K562 (cell line): ENCODE measurements around the gene RRAD. TPM values are rescaled to one million over a fixed set of nuclear protein-coding genes. Genes with fewer than 3 reads are reported as not detected.

Experiments used
- ATAC-seq: fragments of 200-7000 bp; cut with Tn5 transposase; 3 replicates; pipeline ENCODE4 v1.9.1; 2020; ENCODE audit warnings: moderate library complexity
- BruUV-seq: library from RNA; stranded (reverse); fragments of 400-500 nt; replicated peaks from 2 replicates; lab custom pipeline; 2021; lab: Mats Ljungman, UMichigan
- CTCF ChIA-PET: fragments of 300-600 bp; formaldehyde crosslinking; extraction: SDS; loops from one replicate; lab custom pipeline; 2021; ENCODE audit warnings: low intra/inter-chr PET ratio; lab: Yijun Ruan, JAX
- POLR2A ChIA-PET: fragments of 300-600, 350-650 bp; sonication (Branson Sonifier 250); formaldehyde crosslinking; extraction: SDS; loops from one replicate; lab custom pipeline; 2021; ENCODE audit warnings: antibody characterized with exemption, inconsistent platforms; lab: Yijun Ruan, JAX
- DNase-seq, 4 experiments: peaks; one replicate each; pipeline versions ENCODE4 v3.0.0 to v3.0.0-alpha.2; 2011 to 2018; ENCODE audit warnings: low spot score in 3 of 4, mixed read lengths in 3 of 4; ENCODE audit errors: extremely low read depth in 1 of 4
- FAIRE-seq: peaks from 2 replicates; lab custom pipeline; 2011; peaks lifted over from hg19 to GRCh38; lab: Jason Lieb, UNC
- H2AFZ ChIP-seq: 2 replicates; pipeline ENCODE4 v1.6.0; 2011; ENCODE audit warnings: low read depth, low read length, control low read depth, inconsistent platforms
- H3K27ac ChIP-seq: fragments of 200-600 bp; 3 replicates; pipeline ENCODE4 v1.8.0; 2011; ENCODE audit warnings: low read depth, mild to moderate bottlenecking, control low read depth, inconsistent platforms, low read length, moderate library complexity, mixed read lengths; ENCODE audit errors: extremely low read depth
- H3K27me3 ChIP-seq, 2 experiments: fragments of 300-600 bp in 1 of 2; 2 replicates in 1 of 2; 3 replicates in 1 of 2; pipeline versions ENCODE4 v1.6.0 to v1.8.0; 2011; ENCODE audit warnings: inconsistent platforms in 2 of 2, low read length in 2 of 2, mild to moderate bottlenecking in 1 of 2, mixed read lengths in 1 of 2, moderate library complexity in 1 of 2; ENCODE audit not compliant: control insufficient read depth in 2 of 2, insufficient read depth in 2 of 2
- H3K36me3 ChIP-seq: fragments of 300-600 bp; 3 replicates; pipeline ENCODE4 v1.8.0; 2011; ENCODE audit warnings: mild to moderate bottlenecking, low read length, inconsistent platforms; ENCODE audit not compliant: control insufficient read depth, insufficient read depth
- H3K4me1 ChIP-seq, 2 experiments: fragments of 200-600 bp in 1 of 2; replicated peaks in 1 of 2; 2 replicates in 1 of 2; 3 replicates in 1 of 2; pipeline versions ENCODE4 v1.5.1 to v1.8.0; 2011; ENCODE audit warnings: inconsistent platforms in 2 of 2, low read length in 2 of 2, mild to moderate bottlenecking in 1 of 2, mixed read lengths in 1 of 2, moderate library complexity in 1 of 2; ENCODE audit not compliant: control insufficient read depth in 2 of 2, insufficient read depth in 2 of 2
- H3K4me2 ChIP-seq: 2 replicates; pipeline ENCODE4 v1.6.1; 2011; ENCODE audit warnings: low read length, control low read depth, inconsistent platforms, mixed read lengths; ENCODE audit not compliant: insufficient read depth
- H3K4me3 ChIP-seq: fragments of 200-600 bp; sonication (generic), shearing (Covaris generic); 2 replicates; pipeline ENCODE4 v1.5.1; 2016; ENCODE audit warnings: control low read depth, inconsistent platforms
- H3K79me2 ChIP-seq: fragments of 200-600 bp; 3 replicates; pipeline ENCODE4 v1.8.0; 2011; ENCODE audit warnings: low read length, inconsistent platforms; ENCODE audit not compliant: control insufficient read depth, insufficient read depth
- H3K9ac ChIP-seq, 2 experiments: 2 replicates each; pipeline versions ENCODE4 v1.6.0 to v1.6.1; 2011; ENCODE audit warnings: low read depth in 2 of 2, low read length in 2 of 2, control low read depth in 1 of 2, inconsistent platforms in 1 of 2, mild to moderate bottlenecking in 1 of 2, mixed read lengths in 1 of 2; ENCODE audit not compliant: insufficient read depth in 1 of 2
- H3K9me1 ChIP-seq: one replicate; pipeline ENCODE4 v1.6.0; 2011; ENCODE audit warnings: inconsistent platforms, mild to moderate bottlenecking, low read length, moderate library complexity; ENCODE audit not compliant: control insufficient read depth, insufficient read depth
- H3K9me3 ChIP-seq: replicated peaks from 2 replicates; pipeline ENCODE4 v1.5.1; 2011; ENCODE audit warnings: low read depth, low read length, inconsistent platforms; ENCODE audit not compliant: control insufficient read depth, insufficient read depth
- H4K20me1 ChIP-seq: replicated peaks from 2 replicates; pipeline ENCODE4 v1.6.1; 2011; ENCODE audit warnings: low read length, inconsistent platforms, mixed read lengths; ENCODE audit not compliant: control insufficient read depth, insufficient read depth
- ETS2 ChIP-seq: IDR thresholded peaks from 2 replicates; pipeline ENCODE4 v1.6.1; 2016; ENCODE audit warnings: borderline replicate concordance, missing genetic modification characterization, mild to moderate bottlenecking, moderate library complexity, missing compliant biosample characterization; ENCODE audit not compliant: poor library complexity, severe bottlenecking
- SNIP1 ChIP-seq: fragments of 450-650 bp; IDR thresholded peaks from 2 replicates; pipeline ENCODE4 v1.7.1; 2017; ENCODE audit warnings: low read depth, mild to moderate bottlenecking
- ZBTB9 ChIP-seq: fragments of 450-650 bp; formaldehyde crosslinking; IDR thresholded peaks from 2 replicates; pipeline ENCODE4 v1.4.0; 2020; ENCODE audit warnings: mild to moderate bottlenecking, moderate library complexity
- WGBS: fragments of 100-300 bp; shearing (Covaris generic); methylation state at CpG from one replicate; pipeline ENCODE4 v1.1.6; 2016; ENCODE audit warnings: low coverage, mixed read lengths; ENCODE audit not compliant: insufficient coverage; ENCODE audit errors: missing lambda C conversion rate; 5-methylcytosine and 5-hydroxymethylcytosine counted together
- in situ Hi-C: fragments of 300-500 bp; cut with MboI; formaldehyde crosslinking; loops from 4 replicates; pipeline ENCODE4 v1.15.0; 2018; ENCODE audit warnings: inconsistent platforms, mixed read lengths
- intact Hi-C: fragments of 100-400 bp; cut with micrococcal nuclease; formaldehyde crosslinking; loops from 2 replicates; pipeline ENCODE4 v1.14.2; 2022
- polyA plus RNA-seq, 8 experiments: library from polyadenylated mRNA; depleted of rRNA in 4 of 8; stranded (reverse) in 5 of 8; unstranded in 3 of 8; fragments of >200 nt; fragmentation: Nextera tagmentation in 2 of 8; fragmentation: Illumina TruSeq in 1 of 8; extraction: Ambion mirVana in 2 of 8; extraction: Trizol in 1 of 8; gene quantifications; 2 replicates each; pipeline versions ENCODE4 v1.2.1 to v1.2.3, GENCODE V29; 2011 to 2014; ENCODE audit warnings: inconsistent platforms in 1 of 8, missing spikeins in 1 of 8
- total RNA-seq, 7 experiments: library from RNA; depleted of rRNA in 6 of 7; stranded (reverse); fragments of >200 nt in 6 of 7; fragmentation: Illumina TruSeq in 2 of 7; extraction: Trizol in 2 of 7; gene quantifications; 2 replicates each; pipeline versions ENCODE4 v1.2.1 to v1.2.3, GENCODE V29; 2011 to 2021; ENCODE audit warnings: low replicate concordance in 1 of 7
- TF ChIP-seq, protein P1 (sequence below): sonication (generic); formaldehyde crosslinking; IDR thresholded peaks from 2 replicates; pipeline ENCODE4 v1.9.0; 2022; ENCODE audit warnings: mild to moderate bottlenecking, missing genetic modification reagents
- TF ChIP-seq, protein P2 (sequence below): IDR thresholded peaks from 3 replicates; pipeline ENCODE4 v1.6.1; 2011; ENCODE audit warnings: borderline replicate concordance, mild to moderate bottlenecking; ENCODE audit not compliant: insufficient read length, insufficient read depth

RRAD gene
- total and polyA plus RNA-seq, 9 of the 15 experiments (the other 6 are each of a cell fraction or from before 2014, with no cell fraction given) = 0.09 to 0.20 (median 0.13) TPM; not detected in 5

GRCh38 chr16:66961914-66962313, 36.6 kb upstream of the RRAD start:
- Histone ChIP-seq H3K27me3 (peaks cover 2 to 13% of the 10 kb centered on the region in 2 experiments; a peak in 2 of 5 replicates), H3K4me2 (no peak overlapping the region; the same call in 1 of the 2 replicates), H3K9me3 (no peaks in the 10 kb centered on the region), H3K27ac (no peak overlapping the region), H3K9ac (peak overlapping the region in 1 of 2 experiments; percentile 5; a peak in 1 of 4 replicates), H2AFZ (no peak overlapping the region), H3K9me1 (no peaks in the 10 kb centered on the region), H3K79me2 (no peaks in the 10 kb centered on the region), H4K20me1 (no peaks in the 10 kb centered on the region), H3K36me3 (no peaks in the 10 kb centered on the region), H3K4me1 (peaks cover 0 to 7% of the 10 kb centered on the region in 2 experiments; a peak in 2 of 5 replicates), H3K4me3 (no peak overlapping the region)
- ChIA-PET CTCF (interaction anchor here (2.1 kb wide), 1 partner anchor 54 kb away, joined by 9 read pairs; no protein-coding TSS in a partner anchor), POLR2A (interaction anchor here (1.1 kb wide), 1 partner anchor 28 kb away, joined by 4 read pairs; no protein-coding TSS in a partner anchor)
- FAIRE-seq = no peak
- in situ Hi-C loops (loop anchor here (25.0 kb wide), 2 partner anchors 200 to 450 kb away; partner anchors contain the start of genes B3GNT9, FBXL8, HSF4 and NOL3), intact Hi-C loops (no loop called here)
- 40% methylated on average over 5 of the region's 5 CpGs for WGBS
- BruUV-seq = no TSS peak
- TF ChIP-seq ZBTB9 (CRISPR knock-in tag) = no peak
- no peak for TF ChIP-seq ETS2 (tag)
- TF ChIP-seq, protein P1, sequence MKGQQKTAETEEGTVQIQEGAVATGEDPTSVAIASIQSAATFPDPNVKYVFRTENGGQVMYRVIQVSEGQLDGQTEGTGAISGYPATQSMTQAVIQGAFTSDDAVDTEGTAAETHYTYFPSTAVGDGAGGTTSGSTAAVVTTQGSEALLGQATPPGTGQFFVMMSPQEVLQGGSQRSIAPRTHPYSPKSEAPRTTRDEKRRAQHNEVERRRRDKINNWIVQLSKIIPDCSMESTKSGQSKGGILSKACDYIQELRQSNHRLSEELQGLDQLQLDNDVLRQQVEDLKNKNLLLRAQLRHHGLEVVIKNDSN (CRISPR knock-in tag) = no peak
- TF ChIP-seq, protein P2, sequence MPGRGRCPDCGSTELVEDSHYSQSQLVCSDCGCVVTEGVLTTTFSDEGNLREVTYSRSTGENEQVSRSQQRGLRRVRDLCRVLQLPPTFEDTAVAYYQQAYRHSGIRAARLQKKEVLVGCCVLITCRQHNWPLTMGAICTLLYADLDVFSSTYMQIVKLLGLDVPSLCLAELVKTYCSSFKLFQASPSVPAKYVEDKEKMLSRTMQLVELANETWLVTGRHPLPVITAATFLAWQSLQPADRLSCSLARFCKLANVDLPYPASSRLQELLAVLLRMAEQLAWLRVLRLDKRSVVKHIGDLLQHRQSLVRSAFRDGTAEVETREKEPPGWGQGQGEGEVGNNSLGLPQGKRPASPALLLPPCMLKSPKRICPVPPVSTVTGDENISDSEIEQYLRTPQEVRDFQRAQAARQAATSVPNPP = no peak
- TF ChIP-seq SNIP1 = no peak
- no peak for ATAC-seq
- no peak for DNase-seq
